ENCODE data around the gene CLIP4. TPM values are rescaled to one million over a fixed set of nuclear protein-coding genes. Genes with fewer than 3 reads are reported as not detected.

CLIP4 gene
- total and polyA plus RNA-seq, 4 donors, result 15.1 to 30.1 (median 23.1) TPM

GRCh38 chr2:29202819-29203495, 87.7 kb downstream of the CLIP4 start:
- H3K4me3 ChIP-seq, result no peak overlapping the region
- H3K36me3 ChIP-seq (ENCODE audit: control insufficient read depth in 4 of 4, insufficient read depth in 4 of 4, low read length in 4 of 4), result no peaks in the 10 kb centered on the region
- H3K27me3 ChIP-seq (ENCODE audit: control insufficient read depth in 3 of 3, insufficient read depth in 3 of 3, low read length in 2 of 3), result no peaks in the 10 kb centered on the region
- H3K9ac ChIP-seq (ENCODE audit: insufficient read depth in 1 of 2, low read length in 2 of 2), result no peak overlapping the region
- no peak for DNase-seq
- no peak overlapping the region for H3K27ac ChIP-seq (ENCODE audit: low read depth in 1 of 2, low read length in 1 of 2)
- 72 to 76% methylated on average over 5 of the region's 5 CpGs for WGBS, 2 donors
- TF ChIP-seq, protein P1, sequence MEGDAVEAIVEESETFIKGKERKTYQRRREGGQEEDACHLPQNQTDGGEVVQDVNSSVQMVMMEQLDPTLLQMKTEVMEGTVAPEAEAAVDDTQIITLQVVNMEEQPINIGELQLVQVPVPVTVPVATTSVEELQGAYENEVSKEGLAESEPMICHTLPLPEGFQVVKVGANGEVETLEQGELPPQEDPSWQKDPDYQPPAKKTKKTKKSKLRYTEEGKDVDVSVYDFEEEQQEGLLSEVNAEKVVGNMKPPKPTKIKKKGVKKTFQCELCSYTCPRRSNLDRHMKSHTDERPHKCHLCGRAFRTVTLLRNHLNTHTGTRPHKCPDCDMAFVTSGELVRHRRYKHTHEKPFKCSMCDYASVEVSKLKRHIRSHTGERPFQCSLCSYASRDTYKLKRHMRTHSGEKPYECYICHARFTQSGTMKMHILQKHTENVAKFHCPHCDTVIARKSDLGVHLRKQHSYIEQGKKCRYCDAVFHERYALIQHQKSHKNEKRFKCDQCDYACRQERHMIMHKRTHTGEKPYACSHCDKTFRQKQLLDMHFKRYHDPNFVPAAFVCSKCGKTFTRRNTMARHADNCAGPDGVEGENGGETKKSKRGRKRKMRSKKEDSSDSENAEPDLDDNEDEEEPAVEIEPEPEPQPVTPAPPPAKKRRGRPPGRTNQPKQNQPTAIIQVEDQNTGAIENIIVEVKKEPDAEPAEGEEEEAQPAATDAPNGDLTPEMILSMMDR (IDR thresholded peaks at IDR 0.05; ENCODE audit: control extremely low read depth, extremely low read depth), result no peak
- no peaks in the 10 kb centered on the region for H3K9me3 ChIP-seq (ENCODE audit: control insufficient read depth in 4 of 4, insufficient read depth in 3 of 4, low read length in 3 of 4)
- no peaks in the 10 kb centered on the region for H3K4me1 ChIP-seq (ENCODE audit: control insufficient read depth in 5 of 5, insufficient read depth in 5 of 5, low read length in 5 of 5)
- no peak for ATAC-seq (ENCODE audit: insufficient read depth, low FRiP score)

DNA sequence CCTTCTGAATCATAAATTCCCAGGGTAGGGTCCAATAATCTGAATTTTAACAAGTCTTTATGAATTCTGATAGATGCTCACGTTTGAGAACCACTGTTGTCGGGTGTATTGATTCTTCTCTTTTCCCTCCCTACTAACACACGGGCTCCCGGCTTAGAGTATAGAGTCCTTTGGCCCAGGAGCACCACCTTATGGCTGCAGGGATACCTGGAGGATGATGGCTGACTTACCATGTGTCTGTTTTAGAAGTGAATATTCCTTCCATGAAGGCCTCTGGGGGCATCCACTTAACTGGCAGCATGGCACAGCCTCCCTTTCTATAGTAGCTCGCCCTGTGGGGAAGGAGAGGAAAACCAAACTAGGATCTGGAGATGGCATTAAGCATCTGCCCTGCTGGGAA, 91.7 kb downstream of the CLIP4 start:
- TF ChIP-seq, protein P1 (IDR thresholded peaks at IDR 0.05; ENCODE audit: control extremely low read depth, extremely low read depth), result no peak
- WGBS, 2 donors, result 73 to 83% methylated on average over 5 of the region's 5 CpGs

GRCh38 chr2:29207352-29208148, 92.3 kb downstream of the CLIP4 start:
- Histone ChIP-seq H3K4me3 (no peak overlapping the region), H3K27ac (ENCODE audit: low read depth in 1 of 2, low read length in 1 of 2) (no peak overlapping the region), H3K36me3 (ENCODE audit: control insufficient read depth in 4 of 4, insufficient read depth in 4 of 4, low read length in 4 of 4) (no peaks in the 10 kb centered on the region), H3K9ac (ENCODE audit: insufficient read depth in 1 of 2, low read length in 2 of 2) (no peak overlapping the region), H3K27me3 (ENCODE audit: control insufficient read depth in 3 of 3, insufficient read depth in 3 of 3, low read length in 2 of 3) (no peaks in the 10 kb centered on the region), H3K9me3 (ENCODE audit: control insufficient read depth in 4 of 4, insufficient read depth in 3 of 4, low read length in 3 of 4) (no peaks in the 10 kb centered on the region), H3K4me1 (ENCODE audit: control insufficient read depth in 5 of 5, insufficient read depth in 5 of 5, low read length in 5 of 5) (no peaks in the 10 kb centered on the region)
- 56 to 64% methylated on average over 3 of the region's 3 CpGs for WGBS, 2 donors
- DNase-seq (no peak), ATAC-seq (ENCODE audit: insufficient read depth, low FRiP score) (no peak)
- TF ChIP-seq, protein P1 (IDR thresholded peaks at IDR 0.05; ENCODE audit: control extremely low read depth, extremely low read depth), result no peak

More for the DNA sequence above, 91.7 kb downstream of the CLIP4 start:
- H3K27ac ChIP-seq (ENCODE audit: low read depth in 1 of 2, low read length in 1 of 2), result no peak overlapping the region
- no peaks in the 10 kb centered on the region for H3K4me1 ChIP-seq (ENCODE audit: control insufficient read depth in 5 of 5, insufficient read depth in 5 of 5, low read length in 5 of 5)
- ATAC-seq (ENCODE audit: insufficient read depth, low FRiP score) (no peak), DNase-seq (no peak)
- H3K9me3 ChIP-seq (ENCODE audit: control insufficient read depth in 4 of 4, insufficient read depth in 3 of 4, low read length in 3 of 4), result no peaks in the 10 kb centered on the region
- no peaks in the 10 kb centered on the region for H3K27me3 ChIP-seq (ENCODE audit: control insufficient read depth in 3 of 3, insufficient read depth in 3 of 3, low read length in 2 of 3)
- H3K4me3 ChIP-seq, result no peak overlapping the region
- no peak overlapping the region for H3K9ac ChIP-seq (ENCODE audit: insufficient read depth in 1 of 2, low read length in 2 of 2)
- no peaks in the 10 kb centered on the region for H3K36me3 ChIP-seq (ENCODE audit: control insufficient read depth in 4 of 4, insufficient read depth in 4 of 4, low read length in 4 of 4)
